ENCODE measurements around the gene KCNC4. TPM values are rescaled to one million over a fixed set of nuclear protein-coding genes. Genes with fewer than 3 reads are reported as not detected.

The KCNC4 gene
- total RNA-seq, 2 experiments from 2014 or later = 5.6 to 17.8 TPM

DNA sequence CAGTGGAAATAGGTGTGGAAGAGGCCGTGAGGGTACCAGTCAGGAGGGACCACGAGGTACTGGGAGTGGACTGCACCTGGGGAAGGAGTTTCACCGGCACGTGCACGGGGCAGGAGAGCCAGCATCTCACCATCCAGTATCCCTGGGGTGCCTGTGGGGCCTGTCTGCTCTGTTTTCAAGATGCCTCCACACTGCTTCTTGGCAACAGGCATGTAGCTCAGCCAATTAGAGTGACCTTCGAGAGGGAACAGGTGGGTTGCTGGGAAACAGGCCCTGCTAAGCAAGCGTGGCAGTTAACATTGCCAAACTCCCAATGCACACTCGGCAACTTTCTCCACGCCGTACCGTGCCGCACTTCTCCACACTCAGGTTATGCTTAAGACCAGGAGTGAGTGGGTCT, 17.7 kb downstream of the KCNC4 start:
- H3K9me3 ChIP-seq (ENCODE audit: low read length) = no peaks in the 10 kb centered on the region
- no TSS peak for BruUV-seq (replicated peaks)
- no peaks in the 10 kb centered on the region for H3K4me1 ChIP-seq (ENCODE audit: insufficient read depth, low read length, poor library complexity, severe bottlenecking)
- no peak overlapping the region for H3K4me3 ChIP-seq (ENCODE audit: low read depth, low read length, poor library complexity, severe bottlenecking)
- no peaks in the 10 kb centered on the region for H3K79me2 ChIP-seq (ENCODE audit: insufficient read depth, low read depth, low read length)
- H3K27ac ChIP-seq (ENCODE audit: low read depth, low read length, poor library complexity, severe bottlenecking) = no peak overlapping the region
- H3K9me2 ChIP-seq (ENCODE audit: insufficient read depth, low read length) = no peaks in the 10 kb centered on the region
- H3K4me2 ChIP-seq (ENCODE audit: low read length) = no peak overlapping the region
- no peaks in the 10 kb centered on the region for H4K20me1 ChIP-seq (ENCODE audit: insufficient read depth, low read length)
- CTCF ChIA-PET (ENCODE audit: unreplicated experiment) = no interaction called here
- no peak overlapping the region for H2AFZ ChIP-seq (ENCODE audit: low read length)
- intact Hi-C loops (cut with micrococcal nuclease; ENCODE audit: unreplicated experiment) = no loop called here
- no peaks in the 10 kb centered on the region for H3K36me3 ChIP-seq (ENCODE audit: insufficient read depth, low read length)
- TF ChIP-seq, protein P1, sequence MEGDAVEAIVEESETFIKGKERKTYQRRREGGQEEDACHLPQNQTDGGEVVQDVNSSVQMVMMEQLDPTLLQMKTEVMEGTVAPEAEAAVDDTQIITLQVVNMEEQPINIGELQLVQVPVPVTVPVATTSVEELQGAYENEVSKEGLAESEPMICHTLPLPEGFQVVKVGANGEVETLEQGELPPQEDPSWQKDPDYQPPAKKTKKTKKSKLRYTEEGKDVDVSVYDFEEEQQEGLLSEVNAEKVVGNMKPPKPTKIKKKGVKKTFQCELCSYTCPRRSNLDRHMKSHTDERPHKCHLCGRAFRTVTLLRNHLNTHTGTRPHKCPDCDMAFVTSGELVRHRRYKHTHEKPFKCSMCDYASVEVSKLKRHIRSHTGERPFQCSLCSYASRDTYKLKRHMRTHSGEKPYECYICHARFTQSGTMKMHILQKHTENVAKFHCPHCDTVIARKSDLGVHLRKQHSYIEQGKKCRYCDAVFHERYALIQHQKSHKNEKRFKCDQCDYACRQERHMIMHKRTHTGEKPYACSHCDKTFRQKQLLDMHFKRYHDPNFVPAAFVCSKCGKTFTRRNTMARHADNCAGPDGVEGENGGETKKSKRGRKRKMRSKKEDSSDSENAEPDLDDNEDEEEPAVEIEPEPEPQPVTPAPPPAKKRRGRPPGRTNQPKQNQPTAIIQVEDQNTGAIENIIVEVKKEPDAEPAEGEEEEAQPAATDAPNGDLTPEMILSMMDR (conservative IDR thresholded peaks at IDR 0.05; ENCODE audit: low read length) = no peak
- TF ChIP-seq EZH2phosphoT487 (IDR thresholded peaks at IDR 0.05; ENCODE audit: borderline replicate concordance, low read depth, low read length) = no peak
- POLR2A ChIA-PET = no interaction called here
- no peak for DNase-seq (ENCODE audit: low spot score)

DNA sequence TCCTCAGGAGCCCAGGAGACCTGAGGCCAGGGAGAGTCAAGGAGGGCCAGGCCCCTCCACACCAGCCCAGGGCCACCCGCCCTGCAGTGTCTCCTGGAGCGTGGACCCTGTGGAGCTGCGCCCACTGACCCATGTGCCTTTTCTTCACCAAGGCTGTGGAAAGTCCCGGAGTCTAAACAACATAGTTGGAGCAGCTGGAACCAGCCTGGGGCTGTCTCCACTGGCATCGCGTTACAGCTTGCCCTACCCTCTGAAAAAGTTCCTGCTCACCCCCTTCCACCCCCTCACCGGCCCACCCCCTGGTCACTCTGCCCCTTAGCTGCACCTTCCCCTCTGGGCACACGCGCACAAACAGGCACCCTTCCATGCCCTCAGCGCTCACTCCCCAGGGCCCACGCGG, 18.3 kb downstream of the KCNC4 start:
- ChIA-PET POLR2A (interaction anchor here (0.7 kb wide), 1 partner anchor 15 kb away, joined by 3 read pairs; no protein-coding TSS in a partner anchor), CTCF (ENCODE audit: unreplicated experiment) (interaction anchor here (0.6 kb wide), 1 partner anchor 48 kb away, joined by 3 read pairs; no protein-coding TSS in a partner anchor)
- no peak overlapping the region for H3K4me2 ChIP-seq (ENCODE audit: low read length)
- H3K4me3 ChIP-seq (ENCODE audit: low read depth, low read length, poor library complexity, severe bottlenecking) = no peak overlapping the region
- no peaks in the 10 kb centered on the region for H3K36me3 ChIP-seq (ENCODE audit: insufficient read depth, low read length)
- no peaks in the 10 kb centered on the region for H3K79me2 ChIP-seq (ENCODE audit: insufficient read depth, low read depth, low read length)
- no peaks in the 10 kb centered on the region for H3K9me3 ChIP-seq (ENCODE audit: low read length)
- H3K27ac ChIP-seq (ENCODE audit: low read depth, low read length, poor library complexity, severe bottlenecking) = no peak overlapping the region
- intact Hi-C loops (cut with micrococcal nuclease; ENCODE audit: unreplicated experiment) = no loop called here
- DNase-seq (ENCODE audit: low spot score) = no peak
- H4K20me1 ChIP-seq (ENCODE audit: insufficient read depth, low read length) = no peaks in the 10 kb centered on the region
- no TSS peak for BruUV-seq (replicated peaks)
- no peak for TF ChIP-seq EZH2phosphoT487 (IDR thresholded peaks at IDR 0.05; ENCODE audit: borderline replicate concordance, low read depth, low read length)
- TF ChIP-seq, protein P1 (conservative IDR thresholded peaks at IDR 0.05; ENCODE audit: low read length) = no peak
- H3K9me2 ChIP-seq (ENCODE audit: insufficient read depth, low read length) = no peaks in the 10 kb centered on the region
- no peaks in the 10 kb centered on the region for H3K4me1 ChIP-seq (ENCODE audit: insufficient read depth, low read length, poor library complexity, severe bottlenecking)
- no peak overlapping the region for H2AFZ ChIP-seq (ENCODE audit: low read length)

DNA sequence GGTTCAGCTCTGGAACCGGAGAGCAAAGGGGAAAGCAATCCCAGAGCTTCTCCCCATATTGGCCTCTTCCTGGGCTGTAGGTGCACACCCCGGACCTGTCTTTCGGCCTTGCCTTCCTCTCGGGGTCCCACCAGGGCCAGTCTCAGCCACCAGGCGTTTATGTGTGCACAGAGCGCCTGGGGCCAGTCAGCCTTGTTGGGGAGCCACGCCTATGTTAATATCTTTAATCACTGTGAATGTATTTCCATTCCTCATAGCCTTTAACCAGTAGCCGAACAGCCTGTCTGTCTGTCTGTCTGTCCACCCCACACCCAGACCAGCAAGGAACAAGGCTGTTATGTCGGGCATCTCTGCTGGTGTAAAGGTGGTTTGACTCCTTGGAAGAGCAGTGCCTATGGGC, 18.8 kb downstream of the KCNC4 start:
- H3K9me3 ChIP-seq (ENCODE audit: low read length) = no peaks in the 10 kb centered on the region
- no peak for DNase-seq (ENCODE audit: low spot score)
- TF ChIP-seq, protein P1 (conservative IDR thresholded peaks at IDR 0.05; ENCODE audit: low read length) = no peak
- TF ChIP-seq EZH2phosphoT487 (IDR thresholded peaks at IDR 0.05; ENCODE audit: borderline replicate concordance, low read depth, low read length) = no peak
- BruUV-seq (replicated peaks) = no TSS peak
- no peak overlapping the region for H2AFZ ChIP-seq (ENCODE audit: low read length)
- H3K4me2 ChIP-seq (ENCODE audit: low read length) = no peak overlapping the region
- H3K4me3 ChIP-seq (ENCODE audit: low read depth, low read length, poor library complexity, severe bottlenecking) = no peak overlapping the region
- ChIA-PET CTCF (ENCODE audit: unreplicated experiment) (interaction anchor here (0.6 kb wide), 1 partner anchor 48 kb away, joined by 3 read pairs; no protein-coding TSS in a partner anchor), POLR2A (interaction anchor here (0.7 kb wide), 1 partner anchor 15 kb away, joined by 3 read pairs; no protein-coding TSS in a partner anchor)
- H3K4me1 ChIP-seq (ENCODE audit: insufficient read depth, low read length, poor library complexity, severe bottlenecking) = no peaks in the 10 kb centered on the region
- intact Hi-C loops (cut with micrococcal nuclease; ENCODE audit: unreplicated experiment) = no loop called here
- no peaks in the 10 kb centered on the region for H3K36me3 ChIP-seq (ENCODE audit: insufficient read depth, low read length)
- no peaks in the 10 kb centered on the region for H3K79me2 ChIP-seq (ENCODE audit: insufficient read depth, low read depth, low read length)
- H3K27ac ChIP-seq (ENCODE audit: low read depth, low read length, poor library complexity, severe bottlenecking) = no peak overlapping the region
- H4K20me1 ChIP-seq (ENCODE audit: insufficient read depth, low read length) = no peaks in the 10 kb centered on the region
- no peaks in the 10 kb centered on the region for H3K9me2 ChIP-seq (ENCODE audit: insufficient read depth, low read length)
